HG03103 (cell line): Measurements from ENCODE around the gene GPX2.

Source experiments
- ATAC-seq: cut with Tn5 transposase; IDR thresholded peaks from one replicate; pipeline ENCODE4 v1.9.1; 2021; ENCODE audit warnings: low read depth; ENCODE audit not compliant: unreplicated experiment

GPX2 gene

GRCh38 chr14:64963611-64964010 lies 21.1 kb upstream of the GPX2 start:
- no peak for ATAC-seq

- no peak for ATAC-seq
Observed at GRCh38 chr14:64960762-64961276, 18.3 kb upstream of the GPX2 start.

- ATAC-seq = no peak
Observed at GRCh38 chr14:64958743-64959142, 16.2 kb upstream of the GPX2 start.

GRCh38 chr14:64958201-64958600 lies 15.7 kb upstream of the GPX2 start:
- no peak for ATAC-seq

- no peak for ATAC-seq
Observed at GRCh38 chr14:64956697-64957406, 14.3 kb upstream of the GPX2 start.

- no peak for ATAC-seq
Observed at GRCh38 chr14:64955297-64955696, 12.8 kb upstream of the GPX2 start.

GRCh38 chr14:64954491-64955240 lies 12.1 kb upstream of the GPX2 start:
- no peak for ATAC-seq

- ATAC-seq = no peak
Observed at GRCh38 chr14:64953661-64954060, 11.1 kb upstream of the GPX2 start.

GRCh38 chr14:64953310-64953654 lies 10.7 kb upstream of the GPX2 start:
- no peak for ATAC-seq

- ATAC-seq = peak; percentile 69
Observed at GRCh38 chr14:64952598-64953309, 10.2 kb upstream of the GPX2 start.

- ATAC-seq = no peak
Observed at GRCh38 chr14:64951724-64952123, 9.2 kb upstream of the GPX2 start.

- ATAC-seq = no peak
Observed at GRCh38 chr14:64951291-64951690, 8.7 kb upstream of the GPX2 start.

- ATAC-seq = no peak
Observed at GRCh38 chr14:64950889-64951288, 8.3 kb upstream of the GPX2 start.

GRCh38 chr14:64948612-64949210 lies 6.2 kb upstream of the GPX2 start:
- no peak for ATAC-seq

GRCh38 chr14:64947710-64948611 lies 5.4 kb upstream of the GPX2 start:
- no peak for ATAC-seq

- ATAC-seq = no peak
Observed at GRCh38 chr14:64946310-64947045, 3.9 kb upstream of the GPX2 start.

- ATAC-seq = no peak
Observed at GRCh38 chr14:64945431-64946178, 3.1 kb upstream of the GPX2 start.

- no peak for ATAC-seq
Observed at GRCh38 chr14:64944861-64945260, 2.3 kb upstream of the GPX2 start.

GRCh38 chr14:64944041-64944440 lies 1.5 kb upstream of the GPX2 start:
- no peak for ATAC-seq
